Panc1 (cell line): ENCODE measurements around the gene TBC1D25. TPM values are rescaled to one million over a fixed set of nuclear protein-coding genes. Genes with fewer than 3 reads are reported as not detected.
A peak's percentile ranks its signal among the peaks of the same experiment; 100 is the strongest.

ENCODE experiments used
- ATAC-seq: fragments of 200-7000 bp; cut with Tn5 transposase; 2 replicates; pipeline ENCODE4 v1.9.1; 2020; ENCODE audit warnings: mild to moderate bottlenecking, moderate library complexity
- Bru-seq: library from RNA; stranded (reverse); fragments of 400-500 nt; gene quantifications from one replicate; lab custom pipeline; 2021; lab: Mats Ljungman, UMichigan
- BruChase-seq, 2 experiments: library from RNA; stranded (reverse); fragments of 400-500 nt; gene quantifications; one replicate each; lab custom pipeline; 2021; lab: Mats Ljungman, UMichigan
- BruUV-seq: library from RNA; stranded (reverse); fragments of 400-500 nt; replicated peaks from 2 replicates; lab custom pipeline; 2021; lab: Mats Ljungman, UMichigan
- CTCF ChIA-PET: fragments of 300-600 bp; sonication (Branson Sonifier 250); formaldehyde crosslinking; loops from one replicate; lab custom pipeline; 2022; ENCODE audit warnings: antibody characterized with exemption; lab: Charles Lee
- POLR2A ChIA-PET: fragments of 300-600 bp; sonication (Branson Sonifier 250); formaldehyde crosslinking; loops from one replicate; lab custom pipeline; 2022; ENCODE audit warnings: antibody characterized with exemption; lab: Charles Lee
- DNase-seq: peaks from one replicate; pipeline ENCODE4 v3.0.0-alpha.2; 2010; ENCODE audit warnings: low read depth, low spot score
- H3K27ac ChIP-seq: 2 replicates; pipeline ENCODE4 v1.5.1; 2011; ENCODE audit warnings: mild to moderate bottlenecking, low read length, inconsistent platforms
- H3K27me3 ChIP-seq: fragments of 200-500 bp; sonication (Bioruptor generic); 2 replicates; pipeline ENCODE4 v1.6.0; 2014; ENCODE audit warnings: low read length, inconsistent platforms; ENCODE audit not compliant: control insufficient read depth, insufficient read depth
- H3K36me3 ChIP-seq: fragments of 200-500 bp; sonication (Bioruptor generic); 2 replicates; pipeline ENCODE4 v1.5.1; 2014; ENCODE audit warnings: inconsistent platforms, mild to moderate bottlenecking, low read length, moderate library complexity; ENCODE audit not compliant: control insufficient read depth, insufficient read depth
- H3K4me1 ChIP-seq: 2 replicates; pipeline ENCODE4 v1.5.1; 2011; ENCODE audit warnings: inconsistent platforms, mild to moderate bottlenecking, low read length, moderate library complexity; ENCODE audit not compliant: control insufficient read depth, insufficient read depth
- H3K4me3 ChIP-seq, 2 experiments: 2 replicates each; pipeline ENCODE4 v1.5.1; 2011 to 2012; ENCODE audit warnings: low read depth in 2 of 2, low read length in 2 of 2, mild to moderate bottlenecking in 2 of 2, inconsistent platforms in 1 of 2, moderate library complexity in 1 of 2
- H3K9me3 ChIP-seq: fragments of 200-500 bp; sonication (Bioruptor generic); 2 replicates; pipeline ENCODE4 v1.5.1; 2014; ENCODE audit warnings: low read depth, mild to moderate bottlenecking, inconsistent platforms, low read length, moderate library complexity; ENCODE audit not compliant: control insufficient read depth, insufficient read depth
- POLR2AphosphoS5 ChIP-seq: IDR thresholded peaks from 2 replicates; pipeline ENCODE4 v1.6.1; 2012; ENCODE audit warnings: mild to moderate bottlenecking, low read depth, low read length, moderate library complexity
- SIN3A ChIP-seq: IDR thresholded peaks from 2 replicates; pipeline ENCODE4 v1.6.1; 2012; ENCODE audit warnings: low read depth, mild to moderate bottlenecking, low read length, moderate library complexity, borderline replicate concordance; ENCODE audit not compliant: insufficient read depth
- TCF7L2 ChIP-seq: IDR thresholded peaks from 2 replicates; pipeline ENCODE4 v1.6.1; 2011; ENCODE audit warnings: mild to moderate bottlenecking, low read depth, low read length, inconsistent platforms
- in situ Hi-C: cut with HindIII; loops from 2 replicates; pipeline ENCODE4 v1.10.0; 2016; ENCODE audit warnings: low sequenced_read_pairs, low pct_unique_long_range_greater_than_20kb
- intact Hi-C: fragments of 100-400 bp; cut with micrococcal nuclease; formaldehyde crosslinking; loops from one replicate; pipeline ENCODE4 v1.10.0; 2022; ENCODE audit not compliant: unreplicated experiment
- long read RNA-seq: library from polyadenylated mRNA; unstranded; transcript quantifications from one replicate; pipeline ENCODE4 v2.0.0, GENCODE V29; 2021; ENCODE audit not compliant: unreplicated experiment
- polyA plus RNA-seq: library from polyadenylated mRNA; unstranded; fragments of >200 nt; gene quantifications from one replicate; pipeline ENCODE4 v1.2.1, GENCODE V29; 2012; ENCODE audit warnings: missing spikeins; ENCODE audit not compliant: insufficient read length
- total RNA-seq: library from RNA; stranded (reverse); gene quantifications from one replicate; pipeline ENCODE4 v1.2.1, GENCODE V29; 2021; ENCODE audit not compliant: unreplicated experiment
- TF ChIP-seq, protein P1 (sequence below), 2 experiments: IDR thresholded peaks; 2 replicates each; pipeline ENCODE4 v1.6.1; 2011 to 2012; ENCODE audit warnings: low read depth in 2 of 2, control low read depth in 1 of 2, low read length in 1 of 2, mild to moderate bottlenecking in 1 of 2, moderate library complexity in 1 of 2; ENCODE audit not compliant: insufficient read depth in 1 of 2
- TF ChIP-seq, protein P2 (sequence below): fragments of 450-650 bp; IDR thresholded peaks from 2 replicates; pipeline ENCODE4 v1.5.1; 2017; ENCODE audit warnings: mild to moderate bottlenecking

Gene TBC1D25, protein sequence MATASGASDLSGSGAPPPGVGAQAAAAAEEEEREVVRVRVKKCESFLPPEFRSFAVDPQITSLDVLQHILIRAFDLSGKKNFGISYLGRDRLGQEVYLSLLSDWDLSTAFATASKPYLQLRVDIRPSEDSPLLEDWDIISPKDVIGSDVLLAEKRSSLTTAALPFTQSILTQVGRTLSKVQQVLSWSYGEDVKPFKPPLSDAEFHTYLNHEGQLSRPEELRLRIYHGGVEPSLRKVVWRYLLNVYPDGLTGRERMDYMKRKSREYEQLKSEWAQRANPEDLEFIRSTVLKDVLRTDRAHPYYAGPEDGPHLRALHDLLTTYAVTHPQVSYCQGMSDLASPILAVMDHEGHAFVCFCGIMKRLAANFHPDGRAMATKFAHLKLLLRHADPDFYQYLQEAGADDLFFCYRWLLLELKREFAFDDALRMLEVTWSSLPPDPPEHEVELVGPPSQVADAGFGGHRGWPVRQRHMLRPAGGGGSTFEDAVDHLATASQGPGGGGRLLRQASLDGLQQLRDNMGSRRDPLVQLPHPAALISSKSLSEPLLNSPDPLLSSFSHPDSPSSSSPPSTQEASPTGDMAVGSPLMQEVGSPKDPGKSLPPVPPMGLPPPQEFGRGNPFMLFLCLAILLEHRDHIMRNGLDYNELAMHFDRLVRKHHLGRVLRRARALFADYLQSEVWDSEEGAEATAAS
- total RNA-seq (29.4 TPM), Bru-seq, nascent RNA (percentile 69 among the genes with signal in this experiment), BruChase-seq, experiment 1, labeled RNA remaining after a 2-hour chase (percentile 76 among the genes with signal in this experiment), BruChase-seq, experiment 2, labeled RNA remaining after a 6-hour chase (percentile 77 among the genes with signal in this experiment)
- 39.7 TPM for polyA plus RNA-seq
- long read RNA-seq, full-length matches to known transcripts = 28 of 62 reads
- long read RNA-seq, partial matches to known transcripts = 11 of 62 reads
- long read RNA-seq, other reads (novel, unspliced or antisense) = 23 of 62 reads

DNA sequence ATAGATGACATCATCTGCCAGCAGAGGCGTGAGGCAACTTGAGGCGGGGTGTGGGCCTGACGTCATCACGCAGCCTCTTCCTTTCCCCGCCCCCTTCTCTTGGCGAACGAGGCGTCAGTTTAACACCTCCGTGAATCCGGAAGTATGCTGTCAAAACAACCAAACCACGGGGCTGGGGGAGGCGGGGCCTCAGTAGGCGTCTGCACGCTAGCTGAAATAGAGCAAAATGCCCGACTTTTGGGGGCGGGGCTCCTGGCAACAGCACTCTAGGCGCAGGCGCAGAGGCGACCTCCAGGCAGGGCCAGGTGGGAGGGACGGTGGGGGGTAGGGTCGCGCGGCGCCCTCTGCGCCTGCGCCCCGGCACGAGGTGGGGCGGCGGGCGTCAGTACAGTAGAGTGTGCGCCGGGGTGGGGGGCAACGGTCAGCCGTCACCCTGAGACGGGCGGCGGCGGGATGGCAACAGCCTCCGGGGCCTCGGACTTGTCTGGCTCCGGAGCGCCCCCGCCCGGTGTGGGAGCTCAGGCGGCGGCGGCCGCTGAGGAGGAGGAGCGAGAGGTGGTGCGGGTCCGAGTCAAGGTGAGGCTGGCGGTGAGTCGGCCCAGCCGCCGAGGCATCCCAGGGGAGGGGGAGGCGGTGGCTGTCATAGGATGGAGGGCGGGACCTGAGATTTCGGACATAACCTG, at the start of gene TBC1D25:
Gene TBC1D25, plus strand, starts transcription at position 370 of the 683 bp plus-strand sequence. Its CDS starts 84 bp downstream, at position 454.
- Histone ChIP-seq H3K27me3 (no peaks in the 10 kb centered on the region), H3K27ac (peak within 1 kb of the TSS; percentile 86), H3K9me3 (no peaks in the 10 kb centered on the region), H3K4me3 (peak within 1 kb of the TSS; percentile 70 to 75), H3K36me3 (no peaks in the 10 kb centered on the region; the same call in 1 of the 2 replicates), H3K4me1 (peaks cover 4% of the 10 kb centered on the region; the same call in 1 of the 2 replicates)
- in situ Hi-C loops = no loop called here
- intact Hi-C loops = no loop called here
- ATAC-seq = peak; percentile 95
- BruUV-seq = no TSS peak
- CTCF ChIA-PET = interaction anchor here (0.7 kb wide), 1 partner anchor 27 kb away, joined by 3 read pairs; no protein-coding TSS in a partner anchor
- peak; percentile 92 for DNase-seq
- TF ChIP-seq SIN3A (peak; percentile 48; the same call in 1 of the 2 replicates), TCF7L2 (no peak), POLR2AphosphoS5 (peak; percentile 21; the same call in 1 of the 2 replicates)
- TF ChIP-seq, protein P1, sequence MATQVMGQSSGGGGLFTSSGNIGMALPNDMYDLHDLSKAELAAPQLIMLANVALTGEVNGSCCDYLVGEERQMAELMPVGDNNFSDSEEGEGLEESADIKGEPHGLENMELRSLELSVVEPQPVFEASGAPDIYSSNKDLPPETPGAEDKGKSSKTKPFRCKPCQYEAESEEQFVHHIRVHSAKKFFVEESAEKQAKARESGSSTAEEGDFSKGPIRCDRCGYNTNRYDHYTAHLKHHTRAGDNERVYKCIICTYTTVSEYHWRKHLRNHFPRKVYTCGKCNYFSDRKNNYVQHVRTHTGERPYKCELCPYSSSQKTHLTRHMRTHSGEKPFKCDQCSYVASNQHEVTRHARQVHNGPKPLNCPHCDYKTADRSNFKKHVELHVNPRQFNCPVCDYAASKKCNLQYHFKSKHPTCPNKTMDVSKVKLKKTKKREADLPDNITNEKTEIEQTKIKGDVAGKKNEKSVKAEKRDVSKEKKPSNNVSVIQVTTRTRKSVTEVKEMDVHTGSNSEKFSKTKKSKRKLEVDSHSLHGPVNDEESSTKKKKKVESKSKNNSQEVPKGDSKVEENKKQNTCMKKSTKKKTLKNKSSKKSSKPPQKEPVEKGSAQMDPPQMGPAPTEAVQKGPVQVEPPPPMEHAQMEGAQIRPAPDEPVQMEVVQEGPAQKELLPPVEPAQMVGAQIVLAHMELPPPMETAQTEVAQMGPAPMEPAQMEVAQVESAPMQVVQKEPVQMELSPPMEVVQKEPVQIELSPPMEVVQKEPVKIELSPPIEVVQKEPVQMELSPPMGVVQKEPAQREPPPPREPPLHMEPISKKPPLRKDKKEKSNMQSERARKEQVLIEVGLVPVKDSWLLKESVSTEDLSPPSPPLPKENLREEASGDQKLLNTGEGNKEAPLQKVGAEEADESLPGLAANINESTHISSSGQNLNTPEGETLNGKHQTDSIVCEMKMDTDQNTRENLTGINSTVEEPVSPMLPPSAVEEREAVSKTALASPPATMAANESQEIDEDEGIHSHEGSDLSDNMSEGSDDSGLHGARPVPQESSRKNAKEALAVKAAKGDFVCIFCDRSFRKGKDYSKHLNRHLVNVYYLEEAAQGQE (IDR thresholded peaks at IDR 0.05; ENCODE audit: insufficient read depth in 1 of 2, low read depth in 2 of 2, low read length in 1 of 2) = no peak
- TF ChIP-seq, protein P2, sequence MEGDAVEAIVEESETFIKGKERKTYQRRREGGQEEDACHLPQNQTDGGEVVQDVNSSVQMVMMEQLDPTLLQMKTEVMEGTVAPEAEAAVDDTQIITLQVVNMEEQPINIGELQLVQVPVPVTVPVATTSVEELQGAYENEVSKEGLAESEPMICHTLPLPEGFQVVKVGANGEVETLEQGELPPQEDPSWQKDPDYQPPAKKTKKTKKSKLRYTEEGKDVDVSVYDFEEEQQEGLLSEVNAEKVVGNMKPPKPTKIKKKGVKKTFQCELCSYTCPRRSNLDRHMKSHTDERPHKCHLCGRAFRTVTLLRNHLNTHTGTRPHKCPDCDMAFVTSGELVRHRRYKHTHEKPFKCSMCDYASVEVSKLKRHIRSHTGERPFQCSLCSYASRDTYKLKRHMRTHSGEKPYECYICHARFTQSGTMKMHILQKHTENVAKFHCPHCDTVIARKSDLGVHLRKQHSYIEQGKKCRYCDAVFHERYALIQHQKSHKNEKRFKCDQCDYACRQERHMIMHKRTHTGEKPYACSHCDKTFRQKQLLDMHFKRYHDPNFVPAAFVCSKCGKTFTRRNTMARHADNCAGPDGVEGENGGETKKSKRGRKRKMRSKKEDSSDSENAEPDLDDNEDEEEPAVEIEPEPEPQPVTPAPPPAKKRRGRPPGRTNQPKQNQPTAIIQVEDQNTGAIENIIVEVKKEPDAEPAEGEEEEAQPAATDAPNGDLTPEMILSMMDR = no peak; the same call in 1 of the 2 replicates
- POLR2A ChIA-PET = interaction anchor here (0.5 to 0.7 kb wide), 4 partner anchors 85 to 438 kb away, joined by 3 to 18 read pairs (median 6); no protein-coding TSS in a partner anchor

DNA sequence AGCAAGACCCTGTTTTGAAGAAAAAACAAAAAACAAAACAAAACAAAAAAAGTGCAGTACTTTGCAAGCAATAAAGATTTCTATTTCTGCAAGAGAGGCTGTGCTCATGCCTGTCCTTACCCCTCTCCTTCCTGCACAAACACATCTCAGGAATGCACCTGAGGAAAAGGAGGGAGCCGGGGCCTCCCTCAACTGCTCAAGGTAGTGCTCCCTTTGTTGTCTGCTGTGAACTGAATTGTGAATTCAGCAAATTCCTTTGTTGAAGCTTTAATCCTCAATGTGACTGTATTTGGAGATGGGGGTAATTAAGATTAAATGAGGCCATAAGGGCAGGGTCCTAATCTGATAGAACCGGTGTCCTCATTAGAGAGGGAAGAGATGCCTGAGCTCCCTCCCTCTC, 49.6 kb upstream of the TBC1D25 start:
- H3K4me3 ChIP-seq = no peak overlapping the region
- ChIA-PET CTCF (no interaction called here), POLR2A (no interaction called here)
- in situ Hi-C loops = no loop called here
- TF ChIP-seq, protein P1 (IDR thresholded peaks at IDR 0.05; ENCODE audit: insufficient read depth in 1 of 2, low read depth in 2 of 2, low read length in 1 of 2) = no peak
- TF ChIP-seq TCF7L2 (no peak), POLR2AphosphoS5 (no peak), SIN3A (no peak)
- TF ChIP-seq, protein P2 = no peak
- ATAC-seq (no peak), DNase-seq (no peak)
- intact Hi-C loops = no loop called here
- H3K4me1 ChIP-seq = no peaks in the 10 kb centered on the region
- BruUV-seq = no TSS peak
- no peaks in the 10 kb centered on the region for H3K36me3 ChIP-seq
- H3K27me3 ChIP-seq = no peaks in the 10 kb centered on the region
- H3K27ac ChIP-seq = no peak overlapping the region
- no peaks in the 10 kb centered on the region for H3K9me3 ChIP-seq
